ENCODE results near the gene RPL29.

RPL29 gene

DNA sequence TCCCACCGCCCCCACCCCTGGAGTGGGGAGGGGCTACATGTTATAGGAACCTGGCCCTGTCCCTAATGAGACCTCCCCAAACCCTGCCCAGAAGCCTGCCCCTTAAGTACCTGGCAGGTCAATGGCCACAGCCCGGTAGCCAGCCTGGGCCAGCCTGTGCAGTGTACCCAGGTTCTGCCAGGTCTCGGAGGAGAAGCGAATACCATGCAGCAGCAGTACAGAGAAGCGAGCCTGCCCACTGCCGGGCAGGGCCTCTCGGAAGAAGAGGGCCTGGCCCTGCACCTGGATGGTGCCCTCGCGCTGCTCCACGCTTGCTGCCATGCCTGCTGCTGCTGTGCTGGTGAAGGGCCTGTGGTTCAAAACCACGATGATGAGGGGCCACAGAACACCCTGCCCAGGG, 24.3 kb downstream of the RPL29 start:
- peak overlapping the region; percentile 97 for H3K27ac ChIP-seq
- no peak for TF ChIP-seq ZFX (IDR thresholded peaks at IDR 0.05; ENCODE audit: borderline replicate concordance)
- TF ChIP-seq CTCF (IDR thresholded peaks at IDR 0.05), result no peak

- TF ChIP-seq CTCF (IDR thresholded peaks at IDR 0.05) (no peak), ZFX (IDR thresholded peaks at IDR 0.05; ENCODE audit: borderline replicate concordance) (no peak)
- H3K27ac ChIP-seq, result peak overlapping the region; percentile 97
These were observed 24.9 kb downstream of the RPL29 start for GRCh38 chr3:51970606-51971300.

GRCh38 chr3:51969841-51970240, 25.9 kb downstream of the RPL29 start:
- peak overlapping the region; percentile 97 for H3K27ac ChIP-seq
- TF ChIP-seq CTCF (IDR thresholded peaks at IDR 0.05) (no peak), ZFX (IDR thresholded peaks at IDR 0.05; ENCODE audit: borderline replicate concordance) (no peak)

DNA sequence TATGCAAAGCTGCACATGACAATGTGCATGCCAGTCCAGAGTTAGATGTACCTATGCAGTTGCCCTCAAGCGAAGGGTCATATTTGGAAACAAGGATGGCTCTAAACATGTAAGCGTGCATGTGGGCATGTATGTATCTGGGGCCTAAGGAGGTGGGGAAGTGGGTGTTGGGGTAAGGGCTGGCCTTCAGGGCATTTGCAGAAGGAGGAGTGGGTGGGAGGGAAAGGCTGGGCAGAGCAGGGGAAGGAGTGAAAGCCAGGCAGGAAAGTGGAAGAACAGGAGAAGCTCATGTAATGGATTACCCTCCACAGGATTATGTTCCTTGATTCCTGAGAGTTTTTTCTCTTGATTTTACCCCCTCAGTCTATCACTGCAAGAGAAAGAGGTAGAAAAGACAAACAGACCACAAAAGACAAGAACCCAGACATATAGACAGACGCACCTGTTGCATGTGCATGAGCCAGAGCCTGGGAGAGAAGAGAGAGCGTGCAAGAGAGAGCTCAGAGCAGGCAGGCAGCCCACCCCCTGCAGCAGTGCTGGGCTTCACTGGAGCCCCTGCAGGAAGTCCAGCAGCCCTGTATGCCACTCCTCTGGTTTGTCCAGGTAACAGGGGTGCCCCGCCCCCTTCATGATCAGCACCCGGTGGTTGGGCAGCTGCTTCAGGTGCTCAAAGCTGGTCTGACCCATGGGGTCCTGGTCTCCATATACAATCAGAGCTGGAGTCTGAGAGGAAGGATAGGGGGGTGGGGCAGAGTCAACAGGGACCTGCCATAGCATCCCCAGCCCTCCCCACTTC, 26.6 kb downstream of the RPL29 start:
- H3K27ac ChIP-seq, result peak overlapping the region; percentile 97
- TF ChIP-seq ZFX (IDR thresholded peaks at IDR 0.05; ENCODE audit: borderline replicate concordance), result no peak
- no peak for TF ChIP-seq CTCF (IDR thresholded peaks at IDR 0.05)

DNA sequence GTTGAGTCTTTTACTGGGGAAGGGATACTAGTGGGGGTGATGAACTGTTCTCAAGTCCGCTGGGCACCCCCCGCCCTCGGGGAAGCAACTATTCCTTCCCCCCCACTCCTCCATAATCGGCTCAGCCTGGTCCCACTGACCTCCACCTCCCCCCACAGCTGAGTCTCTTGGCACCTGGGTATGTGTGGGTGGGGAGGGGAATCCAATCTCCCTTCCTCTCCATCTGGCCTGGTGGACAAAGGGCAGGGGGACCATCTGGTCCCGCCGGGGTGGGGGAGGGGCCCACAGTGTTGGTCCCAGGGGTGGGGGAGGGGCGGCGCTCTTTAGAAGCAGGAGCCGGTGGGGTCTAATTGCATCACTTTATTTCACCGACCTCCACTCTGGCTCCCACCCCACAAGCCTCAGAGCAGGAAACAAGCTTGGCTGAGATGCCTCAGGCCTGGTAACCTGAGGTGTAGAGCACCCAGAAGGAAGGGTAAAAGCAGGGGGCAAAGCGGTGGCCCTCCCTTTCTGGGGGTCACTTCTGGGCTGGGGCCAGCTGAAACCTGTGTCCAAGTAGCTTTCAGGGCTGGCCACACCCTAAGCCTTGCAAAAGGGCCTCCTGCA, 27.4 kb downstream of the RPL29 start:
- H3K27ac ChIP-seq, result peak overlapping the region; percentile 97
- TF ChIP-seq ZFX (IDR thresholded peaks at IDR 0.05; ENCODE audit: borderline replicate concordance) (no peak), CTCF (IDR thresholded peaks at IDR 0.05) (no peak)

DNA sequence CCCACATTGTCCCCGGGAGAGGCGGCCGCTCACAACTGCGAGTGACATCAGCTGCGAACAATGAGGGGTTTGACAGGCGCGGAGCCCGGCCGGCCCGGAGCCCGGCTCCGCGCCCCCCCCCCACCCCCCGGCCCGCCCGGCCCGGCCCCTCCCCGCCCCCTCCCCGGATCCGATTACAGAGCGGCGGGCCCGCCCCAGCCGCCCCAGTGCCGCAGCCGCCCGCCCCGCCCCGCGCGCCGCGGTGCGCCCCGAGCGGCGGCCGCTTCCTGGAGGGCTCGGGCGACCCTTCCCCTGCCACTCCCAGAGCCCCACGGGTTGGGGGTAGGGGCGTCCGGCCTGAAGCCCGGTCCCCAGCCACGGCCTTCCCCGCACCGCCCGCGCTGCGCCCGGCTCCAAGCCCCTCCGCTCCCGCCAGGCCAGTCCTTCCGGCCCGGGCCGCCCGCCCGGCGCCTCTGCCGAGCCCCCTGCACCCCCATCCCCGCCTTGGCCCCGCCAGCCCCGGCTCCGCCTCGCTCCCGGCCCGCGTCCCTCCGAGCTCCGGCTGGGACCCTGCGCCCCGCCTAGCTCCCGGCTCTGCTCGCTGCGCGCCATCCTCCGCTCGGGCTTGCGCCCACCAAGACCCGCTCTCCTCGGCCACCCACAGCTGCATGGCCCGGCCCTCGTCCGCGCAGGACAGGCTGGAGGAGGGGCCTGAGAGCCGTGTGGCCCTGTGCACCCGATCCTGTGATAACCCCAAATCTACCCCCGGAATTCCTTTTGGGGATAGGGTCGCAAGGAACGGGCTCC, 28.1 kb downstream of the RPL29 start, which contains the start of gene PCBP4:
Gene PCBP4, minus strand, starts transcription at position 71 of the 786 bp plus-strand sequence. CDS start 6,214 bp downstream, outside the sequence.
- H3K27ac ChIP-seq, result peak within 1 kb of the TSS; percentile 97
- TF ChIP-seq ZFX (IDR thresholded peaks at IDR 0.05; ENCODE audit: borderline replicate concordance), result no peak
- no peak for TF ChIP-seq CTCF (IDR thresholded peaks at IDR 0.05)

All from 22Rv1 (cell line).